MM.1S (cell line): ENCODE measurements around the gene ZNF791.
"Not testable (repeated sequence)": the region's sequence is repeated elsewhere in the genome, so short reads cannot be mapped to it uniquely, and the experiment has no call there.

ENCODE experiments used
- DNase-seq: peaks from one replicate; pipeline ENCODE4 v3.0.0-alpha.2; 2015
- H2AFZ ChIP-seq: fragments of 300-600 bp; sonication (generic); 2 replicates; pipeline ENCODE4 v1.6.0; 2016; ENCODE audit warnings: antibody characterized with exemption, low read length
- H3F3A ChIP-seq: fragments of 300-600 bp; sonication (generic); 2 replicates; pipeline ENCODE4 v1.6.1; 2016; ENCODE audit warnings: mild to moderate bottlenecking, antibody characterized with exemption, low read length, moderate library complexity, mixed read lengths; ENCODE audit not compliant: insufficient read depth
- H3K27ac ChIP-seq: fragments of 300-600 bp; sonication (generic); 2 replicates; pipeline ENCODE4 v1.5.1; 2016; ENCODE audit warnings: mild to moderate bottlenecking, low read length
- H3K27me3 ChIP-seq: fragments of 300-600 bp; sonication (generic); replicated peaks from 2 replicates; pipeline ENCODE4 v1.6.0; 2016; ENCODE audit warnings: low read length; ENCODE audit not compliant: insufficient read depth
- H3K36me3 ChIP-seq: fragments of 300-600 bp; sonication (generic); replicated peaks from 2 replicates; pipeline ENCODE4 v1.6.1; 2016; ENCODE audit warnings: mild to moderate bottlenecking, low read length, mixed read lengths; ENCODE audit not compliant: insufficient read depth
- H3K4me1 ChIP-seq: fragments of 300-600 bp; sonication (generic); 2 replicates; pipeline ENCODE4 v1.6.1; 2016; ENCODE audit warnings: low read length, mixed read lengths
- H3K4me2 ChIP-seq: fragments of 300-600 bp; sonication (generic); 2 replicates; pipeline ENCODE4 v1.6.0; 2016; ENCODE audit warnings: low read depth, low read length
- H3K4me3 ChIP-seq: fragments of 300-600 bp; sonication (generic); 2 replicates; pipeline ENCODE4 v1.5.1; 2016; ENCODE audit warnings: low read length, mixed read lengths
- H3K79me2 ChIP-seq: fragments of 300-600 bp; sonication (generic); 2 replicates; pipeline ENCODE4 v1.6.1; 2016; ENCODE audit warnings: mixed run types, low read length, mixed read lengths
- H3K9ac ChIP-seq: fragments of 300-600 bp; sonication (generic); 2 replicates; pipeline ENCODE4 v1.6.1; 2016; ENCODE audit warnings: low read length, mixed read lengths
- H3K9me2 ChIP-seq: fragments of 300-600 bp; sonication (generic); replicated peaks from 2 replicates; pipeline ENCODE4 v1.6.1; 2016; ENCODE audit warnings: mild to moderate bottlenecking, low read length, mixed read lengths; ENCODE audit not compliant: insufficient read depth
- H3K9me3 ChIP-seq: fragments of 300-600 bp; sonication (generic); replicated peaks from 2 replicates; pipeline ENCODE4 v1.6.1; 2016; ENCODE audit warnings: mild to moderate bottlenecking, low read length, mixed read lengths; ENCODE audit not compliant: insufficient read depth
- H4K20me1 ChIP-seq: fragments of 300-600 bp; sonication (generic); 2 replicates; pipeline ENCODE4 v1.6.1; 2016; ENCODE audit warnings: mild to moderate bottlenecking, low read length, moderate library complexity, mixed read lengths; ENCODE audit not compliant: insufficient read depth
- CTCF ChIP-seq: fragments of 300-600 bp; sonication (generic); IDR thresholded peaks from 2 replicates; pipeline ENCODE4 v1.5.1; 2016; ENCODE audit warnings: antibody characterized with exemption, low read length, mixed read lengths
- EZH2 ChIP-seq: fragments of 300-600 bp; sonication (generic); optimal IDR thresholded peaks from 2 replicates; pipeline ENCODE3; 2017; ENCODE audit warnings: low read depth, mild to moderate bottlenecking, antibody characterized with exemption, low read length, mixed read lengths
- EZH2phosphoT487 ChIP-seq: fragments of 300-600 bp; sonication (generic); IDR thresholded peaks from 2 replicates; pipeline ENCODE4 v1.6.1; 2018; ENCODE audit warnings: antibody characterized with exemption, low read length

Gene ZNF791

GRCh38 chr19:12676928-12677327, 66.2 kb downstream of the ZNF791 start:
- Histone ChIP-seq H3K9ac (no peak overlapping the region), H3K9me2 (no peaks in the 10 kb centered on the region), H3K4me2 (no peak overlapping the region), H3K9me3 (no peaks in the 10 kb centered on the region), H4K20me1 (0 out of 2 replicates have a peak, but pooled peaks cover 5% of the 10 kb centered on the region), H3K36me3 (peaks cover 10% of the 10 kb centered on the region; the same call in 1 of the 2 replicates), H3K27ac (no peak overlapping the region), H3F3A (peaks cover 15% of the 10 kb centered on the region), H3K4me1 (no peaks in the 10 kb centered on the region), H3K4me3 (no peak overlapping the region), H3K79me2 (peaks cover 34% of the 10 kb centered on the region), H3K27me3 (no peaks in the 10 kb centered on the region), H2AFZ (no peak overlapping the region)
- TF ChIP-seq EZH2 (no peak), EZH2phosphoT487 (no peak), CTCF (no peak)
- no peak for DNase-seq

- DNase-seq, H3K4me2 ChIP-seq, H2AFZ ChIP-seq, H3K9me3 ChIP-seq, H3K4me3 ChIP-seq, H3K27me3 ChIP-seq, H3K27ac ChIP-seq, H3K9me2 ChIP-seq, H3K9ac ChIP-seq, H4K20me1 ChIP-seq, H3K4me1 ChIP-seq: not testable (repeated sequence)
- Histone ChIP-seq H3K79me2 (peaks cover 34% of the 10 kb centered on the region), H3K36me3 (peaks cover 10% of the 10 kb centered on the region; the same call in 1 of the 2 replicates), H3F3A (peaks cover 15% of the 10 kb centered on the region)
Measured at GRCh38 chr19:12678039-12678438, 67.3 kb downstream of the ZNF791 start.

- Histone ChIP-seq H3K9ac (no peak overlapping the region), H3K4me2 (no peak overlapping the region), H3K27me3 (no peaks in the 10 kb centered on the region), H3K36me3 (peaks cover 10% of the 10 kb centered on the region; the same call in 1 of the 2 replicates), H3K4me3 (no peak overlapping the region), H3K9me3 (no peaks in the 10 kb centered on the region), H3K9me2 (no peaks in the 10 kb centered on the region), H3F3A (peaks cover 15% of the 10 kb centered on the region), H2AFZ (no peak overlapping the region), H3K27ac (no peak overlapping the region), H3K4me1 (no peaks in the 10 kb centered on the region), H3K79me2 (peaks cover 28% of the 10 kb centered on the region), H4K20me1 (0 out of 2 replicates have a peak, but pooled peaks cover 5% of the 10 kb centered on the region)
- no peak for DNase-seq
- TF ChIP-seq CTCF = no peak
Measured at GRCh38 chr19:12680034-12680433, 69.3 kb downstream of the ZNF791 start.

- Histone ChIP-seq H3K4me2 (peak within 1 kb of the TSS; percentile 82), H4K20me1 (no peaks in the 10 kb centered on the region), H3K27ac (peak within 1 kb of the TSS; percentile 97), H2AFZ (peak within 1 kb of the TSS; percentile 96), H3K9me3 (no peaks in the 10 kb centered on the region), H3K27me3 (no peaks in the 10 kb centered on the region), H3K9ac (peak within 1 kb of the TSS; percentile 91), H3K4me1 (no peaks in the 10 kb centered on the region), H3K4me3 (peak within 1 kb of the TSS; percentile 95), H3K9me2 (no peaks in the 10 kb centered on the region), H3K36me3 (0 out of 2 replicates have a peak, but pooled peaks cover 5% of the 10 kb centered on the region), H3F3A (peaks cover 15% of the 10 kb centered on the region), H3K79me2 (peaks cover 16% of the 10 kb centered on the region)
- peak; percentile 97 for DNase-seq
- no peak for TF ChIP-seq CTCF
- no peak for TF ChIP-seq EZH2phosphoT487
- no peak for TF ChIP-seq EZH2
Measured at GRCh38 chr19:12681074-12681987, 70.6 kb downstream of the ZNF791 start, which contains the start of gene DHPS. Gene DHPS, minus strand, starts transcription at chr19:12681880. Its CDS starts 114 bp downstream, at chr19:12681766.
